K562 (cell line): ENCODE data around the gene ELMO3. TPM values are rescaled to one million over a fixed set of nuclear protein-coding genes. Genes with fewer than 3 reads are reported as not detected.

Experiments used
- ARID1B ChIP-seq: fragments of 450-650 bp; IDR thresholded peaks from 2 replicates; pipeline ENCODE4 v1.6.1; 2016; ENCODE audit warnings: antibody characterized with exemption, mild to moderate bottlenecking, inconsistent platforms
- ARID4B ChIP-seq: sonication (generic); formaldehyde crosslinking; IDR thresholded peaks from 2 replicates; pipeline ENCODE4 v1.8.0; 2022; ENCODE audit warnings: mild to moderate bottlenecking, missing genetic modification reagents
- BRD4 ChIP-seq: fragments of 200-600 bp; sonication (generic); IDR thresholded peaks from 2 replicates; pipeline ENCODE4 v1.6.1; 2017; ENCODE audit warnings: inconsistent platforms
- CBFA2T2 ChIP-seq: fragments of 450-650 bp; conservative IDR thresholded peaks from 2 replicates; pipeline ENCODE4 v1.6.1; 2017; ENCODE audit warnings: mild to moderate bottlenecking
- CBFB ChIP-seq: sonication (generic); formaldehyde crosslinking; IDR thresholded peaks from 2 replicates; pipeline ENCODE4 v1.4.0; 2020; ENCODE audit warnings: mild to moderate bottlenecking, missing genetic modification reagents
- CBX3 ChIP-seq, 2 experiments: IDR thresholded peaks; 1 replicate in 1 of 2; 2 replicates in 1 of 2; pipeline ENCODE4 v1.6.1; 2012; ENCODE audit warnings: inconsistent platforms in 2 of 2, low read length in 2 of 2, borderline replicate concordance in 1 of 2, control low read depth in 1 of 2
- CTCF ChIP-seq, 3 experiments: IDR thresholded peaks in 2 of 3; conservative IDR thresholded peaks in 1 of 3; 2 replicates each; pipeline ENCODE4 v1.5.1; 2011 to 2012; ENCODE audit warnings: low read length in 3 of 3, mild to moderate bottlenecking in 3 of 3, control low read depth in 2 of 3, improper control_type of control experiment in 1 of 3, inconsistent platforms in 1 of 3, low read depth in 1 of 3, mixed read lengths in 1 of 3, moderate library complexity in 1 of 3; ENCODE audit not compliant: insufficient read depth in 2 of 3
- EGR1 ChIP-seq: fragments of 450-650 bp; conservative IDR thresholded peaks from 2 replicates; pipeline ENCODE4 v1.6.1; 2017; ENCODE audit warnings: mild to moderate bottlenecking
- FIP1L1 ChIP-seq: fragments of 200-400 bp; formaldehyde crosslinking; IDR thresholded peaks from 2 replicates; pipeline ENCODE4 v1.6.1; 2018; ENCODE audit warnings: mild to moderate bottlenecking, low read depth, low read length; ENCODE audit not compliant: poor library complexity, severe bottlenecking
- HLTF ChIP-seq: fragments of 450-650 bp; IDR thresholded peaks from 2 replicates; pipeline ENCODE4 v1.6.1; 2016
- JUNB ChIP-seq: fragments of 450-650 bp; formaldehyde crosslinking; conservative IDR thresholded peaks from 2 replicates; pipeline ENCODE4 v1.4.0; 2020; ENCODE audit warnings: mild to moderate bottlenecking
- KLF6 ChIP-seq: fragments of 250-450 bp; sonication (Bioruptor Pico); IDR thresholded peaks from 2 replicates; pipeline ENCODE4 v1.4.0; 2020; ENCODE audit warnings: mild to moderate bottlenecking, moderate library complexity, borderline replicate concordance
- MTA1 ChIP-seq: fragments of 450-650 bp; IDR thresholded peaks from 2 replicates; pipeline ENCODE4 v1.6.1; 2017; ENCODE audit warnings: borderline replicate concordance
- RBM17 ChIP-seq: fragments of 200-400 bp; formaldehyde crosslinking; IDR thresholded peaks from 2 replicates; pipeline ENCODE4 v1.6.1; 2017; ENCODE audit warnings: low read depth, mild to moderate bottlenecking, low read length, borderline replicate concordance
- SIN3A ChIP-seq, 2 experiments: fragments of 150-350 bp in 1 of 2; IDR thresholded peaks; 2 replicates each; pipeline ENCODE4 v1.6.1; 2011 to 2016; ENCODE audit warnings: borderline replicate concordance in 2 of 2, low read depth in 2 of 2, low read length in 2 of 2, mild to moderate bottlenecking in 2 of 2, moderate library complexity in 2 of 2; ENCODE audit not compliant: control insufficient read depth in 1 of 2
- SMARCC2 ChIP-seq: fragments of 450-650 bp; IDR thresholded peaks from 2 replicates; pipeline ENCODE4 v1.6.1; 2017; ENCODE audit warnings: antibody characterized with exemption, moderate library complexity, mild to moderate bottlenecking, low read depth
- SMC3 ChIP-seq: conservative IDR thresholded peaks from 2 replicates; pipeline ENCODE4 v1.6.1; 2011; ENCODE audit warnings: low read depth, low read length, improper control_type of control experiment; ENCODE audit not compliant: insufficient read depth
- TOE1 ChIP-seq, 2 experiments: fragments of 450-650 bp in 1 of 2; sonication (generic) in 1 of 2; formaldehyde crosslinking in 1 of 2; IDR thresholded peaks; 2 replicates each; pipeline versions ENCODE4 v1.7.1 to v1.8.0; 2016 to 2022; ENCODE audit warnings: borderline replicate concordance in 2 of 2, mild to moderate bottlenecking in 2 of 2, antibody characterized with exemption in 1 of 2, inconsistent platforms in 1 of 2, low read depth in 1 of 2, missing genetic modification reagents in 1 of 2, moderate library complexity in 1 of 2
- ZBTB43 ChIP-seq: sonication (generic); formaldehyde crosslinking; IDR thresholded peaks from 2 replicates; pipeline ENCODE4 v1.8.0; 2023; ENCODE audit warnings: mild to moderate bottlenecking, missing genetic modification reagents
- ZNF780A ChIP-seq: fragments of 250-450 bp; sonication (Bioruptor Pico); IDR thresholded peaks from 2 replicates; pipeline ENCODE4 v1.5.0; 2021; ENCODE audit warnings: mild to moderate bottlenecking
- polyA plus RNA-seq, 8 experiments: library from polyadenylated mRNA; depleted of rRNA in 4 of 8; stranded (reverse) in 5 of 8; unstranded in 3 of 8; fragments of >200 nt; fragmentation: Nextera tagmentation in 2 of 8; fragmentation: Illumina TruSeq in 1 of 8; extraction: Ambion mirVana in 2 of 8; extraction: Trizol in 1 of 8; gene quantifications; 2 replicates each; pipeline versions ENCODE4 v1.2.1 to v1.2.3, GENCODE V29; 2011 to 2014; ENCODE audit warnings: inconsistent platforms in 1 of 8, missing spikeins in 1 of 8
- total RNA-seq, 7 experiments: library from RNA; depleted of rRNA in 6 of 7; stranded (reverse); fragments of >200 nt in 6 of 7; fragmentation: Illumina TruSeq in 2 of 7; extraction: Trizol in 2 of 7; gene quantifications; 2 replicates each; pipeline versions ENCODE4 v1.2.1 to v1.2.3, GENCODE V29; 2011 to 2021; ENCODE audit warnings: low replicate concordance in 1 of 7

ELMO3 gene
- total and polyA plus RNA-seq, 9 of the 15 experiments (the other 6 are each of a cell fraction or from before 2014, with no cell fraction given): 0.04 to 5.1 (median 1.5) TPM

GRCh38 chr16:67216612-67217490 is 17.9 kb downstream of the ELMO3 start (continued):
- TF ChIP-seq TOE1 (IDR thresholded peaks at IDR 0.05; ENCODE audit: borderline replicate concordance) (peak; percentile 71; the same call in 1 of the 2 replicates), TOE1 (CRISPR knock-in tag; IDR thresholded peaks at IDR 0.05; ENCODE audit: borderline replicate concordance, low read depth) (no peak), ARID1B (peak; percentile 67), MTA1 (no peak), JUNB (CRISPR knock-in tag) (no peak), ZBTB43 (CRISPR knock-in tag) (no peak), EGR1 (no peak), SIN3A (IDR thresholded peaks at IDR 0.05; ENCODE audit: borderline replicate concordance in 2 of 2, control insufficient read depth in 1 of 2, low read depth in 2 of 2, low read length in 2 of 2) (no peak), CBFA2T2 (no peak), KLF6 (CRISPR knock-in tag) (no peak), RBM17 (no peak), CTCF (IDR thresholded peaks at IDR 0.05 in 2 of 3, conservative IDR thresholded peaks at IDR 0.05 in 1 of 3; ENCODE audit: insufficient read depth in 2 of 3, low read depth in 1 of 3, low read length in 3 of 3) (no peak), BRD4 (no peak), SMARCC2 (no peak), ARID4B (no peak), SMC3 (no peak), HLTF (no peak), ZNF780A (CRISPR knock-in tag) (no peak), FIP1L1 (no peak), CBX3 (IDR thresholded peaks at IDR 0.05; ENCODE audit: borderline replicate concordance in 1 of 2, low read length in 2 of 2) (no peak), CBFB (no peak)
